Tibial nerve (tissue), 3 donors: Measurements from ENCODE around the gene ZNF385B.

Source experiments
- CTCF ChIP-seq, 5 experiments: fragments of 200-600 bp in 3 of 5; fragments of 450-650 bp in 2 of 5; sonication (generic) in 3 of 5; IDR thresholded peaks; one replicate each; pipeline ENCODE4 v1.5.1; 2016 to 2019; ENCODE audit warnings: antibody characterized with exemption in 5 of 5, mild to moderate bottlenecking in 3 of 5, moderate library complexity in 2 of 5
- POLR2A ChIP-seq, 2 donors: fragments of 450-650 bp; IDR thresholded peaks; one replicate each; pipeline ENCODE4 v1.6.1; 2017; ENCODE audit warnings: antibody characterized with exemption in 2 of 2, mild to moderate bottlenecking in 2 of 2, moderate library complexity in 2 of 2

GRCh38 chr2:179891237-179891636, 29.8 kb upstream of the ZNF385B start:
- TF ChIP-seq CTCF (IDR thresholded peaks at IDR 0.05) (no peak), POLR2A (IDR thresholded peaks at IDR 0.05) (no peak)
